T follicular helper cell (primary cell): ENCODE measurements around the gene ASAP3.

ENCODE experiments used
- DNase-seq: peaks from one replicate; pipeline ENCODE4 v3.0.0-alpha.2; 2020; ENCODE audit warnings: low read depth

ASAP3 gene

GRCh38 chr1:23449306-23449705 is 34.7 kb downstream of the ASAP3 start:
- DNase-seq, result no peak

- DNase-seq, result no peak
Measured at GRCh38 chr1:23448846-23449245, 35.1 kb downstream of the ASAP3 start.

GRCh38 chr1:23446661-23447310 is 37.2 kb downstream of the ASAP3 start:
- no peak for DNase-seq

DNA sequence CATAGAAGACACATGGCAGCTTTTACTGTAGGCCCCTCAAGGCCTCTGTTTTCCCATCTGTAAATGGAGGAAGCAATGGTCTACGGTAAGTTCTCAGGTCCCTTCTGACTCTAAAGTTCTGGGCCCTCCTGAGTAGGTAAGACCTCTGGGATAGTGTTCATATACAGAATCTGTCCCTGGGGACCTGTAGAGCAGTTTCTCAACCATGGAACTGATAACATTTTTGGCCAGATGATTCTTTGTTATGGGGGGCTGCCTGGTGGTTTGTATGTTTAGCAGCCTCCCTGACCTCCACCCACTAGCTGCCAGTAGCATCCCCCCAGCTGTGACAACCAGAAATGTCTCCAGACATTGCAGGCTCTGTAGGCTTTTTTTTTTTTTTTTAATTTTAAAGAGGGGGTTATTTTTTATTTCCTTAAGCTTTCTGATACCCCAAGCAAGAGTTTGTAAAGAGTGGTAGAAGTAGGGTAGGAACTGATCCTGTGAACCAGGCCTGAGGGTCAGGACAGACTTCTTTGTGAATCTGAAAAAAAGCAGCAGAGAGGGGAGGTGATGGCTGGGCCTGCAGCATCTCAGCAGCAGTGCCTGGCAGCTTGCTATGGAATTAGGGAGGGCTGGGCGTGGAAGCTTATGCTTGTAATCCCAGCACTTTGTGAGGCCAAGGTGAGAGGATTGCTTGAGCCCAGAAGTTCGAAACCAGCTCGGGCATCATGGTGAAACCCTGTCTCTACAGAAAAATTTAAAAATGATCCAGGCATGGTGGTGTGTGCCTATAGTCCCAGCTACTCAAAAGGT is 39.2 kb downstream of the ASAP3 start:
- no peak for DNase-seq

- DNase-seq, result no peak
Measured at GRCh38 chr1:23444104-23444533, 39.9 kb downstream of the ASAP3 start.

DNA sequence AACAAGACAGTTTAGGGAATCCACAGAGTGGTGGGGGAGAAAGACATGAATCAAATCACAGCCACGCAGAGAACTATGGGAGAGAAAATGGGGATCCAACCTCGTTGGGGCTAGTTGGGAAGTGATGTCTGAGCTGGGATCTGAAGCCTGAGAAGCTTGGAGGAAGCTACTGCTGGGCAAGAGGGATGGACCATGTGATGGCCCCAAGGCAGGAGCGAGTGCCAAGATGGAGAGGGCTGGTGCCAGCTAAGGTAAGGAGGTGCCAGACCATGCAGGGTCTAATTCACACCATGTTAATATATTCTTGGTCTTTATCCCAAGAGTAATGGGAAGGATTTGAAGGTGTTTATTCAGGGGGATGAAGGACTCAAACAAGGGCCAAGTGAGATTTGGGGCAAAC is 41.2 kb downstream of the ASAP3 start:
- no peak for DNase-seq

DNA sequence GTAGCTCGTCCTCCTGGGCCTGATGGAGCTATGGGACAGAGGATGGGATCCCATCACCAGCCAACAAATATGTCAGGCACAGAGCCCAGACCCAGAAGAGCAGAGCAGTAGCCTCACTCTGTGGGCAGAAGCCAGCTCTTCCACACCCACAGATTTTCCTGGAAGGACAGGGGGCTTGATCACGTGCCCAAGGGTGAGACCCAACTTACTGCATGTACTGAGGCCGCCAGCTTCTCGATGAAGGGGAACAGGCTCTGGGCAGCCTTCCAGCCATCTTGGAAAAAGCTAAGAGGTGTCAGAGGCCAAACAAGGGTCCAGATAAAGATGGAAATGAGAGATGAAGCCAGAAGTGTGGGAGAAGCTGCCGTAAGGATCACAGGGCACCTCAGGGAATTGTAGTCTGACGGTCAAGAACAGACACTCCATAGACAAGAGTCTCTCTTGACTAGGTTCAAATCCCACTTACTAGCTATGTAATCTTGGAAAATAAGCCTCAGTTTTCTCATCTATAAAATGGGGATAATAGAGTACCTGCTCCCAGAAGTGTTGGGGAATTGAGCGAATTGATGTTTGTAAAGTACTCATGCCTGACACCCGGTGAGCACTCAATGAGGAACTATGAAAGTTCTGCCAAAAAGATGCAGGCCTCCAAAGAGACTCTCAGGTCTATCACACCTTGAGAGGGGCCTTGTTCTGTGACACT is 42.4 kb downstream of the ASAP3 start:
- no peak for DNase-seq

GRCh38 chr1:23438545-23438944 is 45.4 kb downstream of the ASAP3 start:
- DNase-seq, result no peak

DNA sequence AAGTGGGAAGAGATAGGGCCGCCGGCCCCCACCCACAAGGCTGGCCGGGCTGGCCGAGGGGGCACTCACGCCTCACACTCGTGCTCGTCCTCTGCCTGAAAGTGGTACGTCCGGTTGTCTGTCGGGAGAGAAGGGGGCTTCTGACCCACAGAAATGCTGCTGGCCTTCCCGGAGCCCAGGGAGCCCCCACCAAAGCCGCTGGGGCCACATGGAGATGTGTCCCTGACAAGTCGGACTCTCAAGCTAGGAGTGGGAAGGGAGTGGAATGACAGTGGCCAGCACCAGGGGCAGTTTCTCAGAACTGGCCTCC is 46.7 kb downstream of the ASAP3 start:
- DNase-seq, result no peak

GRCh38 chr1:23436520-23437354 is 47.2 kb downstream of the ASAP3 start:
- DNase-seq, result peak; percentile 43

DNA sequence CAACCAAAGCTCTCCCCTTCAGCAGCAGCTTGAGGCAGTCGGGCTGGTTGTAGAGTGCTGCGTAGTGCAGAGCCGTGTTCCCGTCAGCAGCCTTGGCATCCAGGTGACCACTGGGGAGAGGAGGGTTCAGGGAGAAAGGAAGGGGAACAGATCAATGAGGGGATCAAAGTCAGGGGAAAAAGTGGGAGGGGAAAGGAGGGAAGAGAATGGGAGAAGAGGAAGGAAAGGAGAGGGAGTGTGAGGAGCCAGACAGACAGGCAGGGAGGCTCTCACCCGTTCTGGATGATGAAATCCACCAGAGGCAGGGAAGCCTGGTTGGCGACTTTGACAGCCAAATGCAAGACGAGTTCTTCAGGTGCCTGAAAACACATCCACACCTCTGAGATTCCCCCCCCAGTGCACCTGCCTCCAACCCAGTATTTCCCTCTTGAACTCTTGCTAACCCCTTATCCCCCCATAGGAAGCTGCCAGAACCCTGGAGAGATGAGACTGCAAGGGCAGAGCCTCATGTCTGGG is 49.7 kb downstream of the ASAP3 start:
- DNase-seq, result no peak

DNA sequence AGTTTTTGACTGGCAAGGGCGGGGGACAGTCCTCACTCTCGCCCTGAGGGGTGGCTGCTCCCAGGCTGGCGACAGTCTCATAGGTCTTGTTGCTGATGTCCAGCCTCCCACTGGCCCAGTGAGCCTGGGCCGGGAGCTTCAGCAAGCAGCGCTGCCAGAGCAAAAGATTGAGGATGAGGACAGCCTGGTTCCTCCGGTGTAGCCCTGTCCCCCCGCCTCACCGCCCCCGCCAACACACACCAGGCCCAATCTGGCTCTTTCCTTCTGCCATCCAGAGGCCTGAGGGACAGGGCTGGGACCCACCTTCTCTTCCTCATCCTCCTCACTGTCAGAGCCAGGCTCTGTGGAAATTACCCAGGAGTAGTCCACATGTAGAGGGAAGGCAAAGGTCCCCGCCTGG is 50.9 kb downstream of the ASAP3 start:
- no peak for DNase-seq

- no peak for DNase-seq
Measured at GRCh38 chr1:23431431-23431830, 52.5 kb downstream of the ASAP3 start.

DNA sequence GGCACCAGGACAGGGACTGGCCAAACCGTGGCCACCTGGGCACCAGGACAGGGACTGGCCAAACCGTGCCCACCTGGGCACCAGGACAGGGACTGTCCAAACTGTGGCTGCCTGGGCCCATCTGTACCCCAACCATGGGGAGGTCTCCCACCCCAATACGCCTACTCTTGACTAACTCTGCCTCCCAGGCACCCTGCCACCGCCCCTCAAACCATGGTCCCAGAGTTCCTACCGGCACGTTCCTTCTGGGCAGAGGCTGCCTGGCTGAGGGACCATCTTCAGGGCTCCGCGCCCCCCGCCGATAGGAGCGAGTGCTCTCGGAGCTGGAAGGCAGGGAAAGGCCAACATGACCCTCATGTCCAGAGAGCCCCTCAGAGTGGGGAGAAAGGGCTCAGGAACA is 53.2 kb downstream of the ASAP3 start:
- no peak for DNase-seq

- DNase-seq, result no peak
Measured at GRCh38 chr1:23428136-23428905, 55.7 kb downstream of the ASAP3 start.

DNA sequence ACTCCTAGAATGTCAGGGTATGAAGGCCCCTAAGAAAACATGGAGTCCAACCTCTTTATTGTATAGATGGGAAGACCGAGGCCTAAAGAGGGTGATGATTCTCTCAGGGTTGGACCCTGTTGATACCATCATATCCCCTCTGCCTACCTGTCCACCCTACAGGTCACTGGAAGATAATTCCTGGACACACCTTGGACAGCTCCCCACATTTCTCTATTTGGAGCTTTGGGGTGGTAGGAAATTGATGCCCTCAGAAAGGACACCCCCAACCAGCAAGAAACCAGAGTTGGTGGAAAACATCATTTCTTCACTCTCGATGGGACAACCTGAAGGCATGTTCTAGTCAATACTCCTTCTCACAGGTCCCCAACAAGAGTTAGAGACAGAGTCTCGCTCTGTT is 56.4 kb downstream of the ASAP3 start:
- no peak for DNase-seq

DNA sequence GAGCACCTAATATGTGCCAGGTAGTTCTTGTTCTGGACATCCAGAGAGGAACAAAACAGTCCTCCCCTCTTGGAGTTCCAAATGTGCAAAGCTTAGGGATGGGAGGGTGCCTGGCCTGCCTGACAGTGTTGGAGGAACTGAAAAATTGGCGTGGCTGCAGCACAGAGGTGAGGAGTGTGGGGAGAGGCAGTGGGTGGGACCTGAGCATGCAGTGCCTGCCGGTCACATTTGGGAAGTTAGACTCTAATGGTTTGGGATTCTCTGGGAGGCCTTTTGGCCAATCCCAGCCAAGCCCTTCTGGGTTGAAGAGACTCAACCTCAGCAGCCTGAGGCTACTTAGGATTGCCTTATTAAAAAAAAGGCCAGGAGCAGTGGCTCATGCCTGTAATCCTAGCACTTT is 57.2 kb downstream of the ASAP3 start:
- DNase-seq, result no peak

DNA sequence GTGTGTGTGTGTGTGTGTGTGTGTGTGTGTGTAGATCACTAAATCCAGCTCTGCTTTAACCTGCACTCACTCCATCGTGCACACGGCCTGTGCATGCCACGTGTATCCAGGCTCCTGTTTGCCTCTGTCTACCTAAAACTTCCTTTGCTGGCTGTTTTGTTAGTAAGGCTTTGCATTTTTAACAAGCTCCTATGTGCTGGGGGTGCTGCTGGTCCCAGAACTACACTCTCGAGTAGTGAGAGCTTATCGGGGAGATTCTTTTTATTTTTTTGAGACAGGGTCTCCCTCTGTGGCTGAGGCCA is 58.8 kb downstream of the ASAP3 start:
- no peak for DNase-seq

DNA sequence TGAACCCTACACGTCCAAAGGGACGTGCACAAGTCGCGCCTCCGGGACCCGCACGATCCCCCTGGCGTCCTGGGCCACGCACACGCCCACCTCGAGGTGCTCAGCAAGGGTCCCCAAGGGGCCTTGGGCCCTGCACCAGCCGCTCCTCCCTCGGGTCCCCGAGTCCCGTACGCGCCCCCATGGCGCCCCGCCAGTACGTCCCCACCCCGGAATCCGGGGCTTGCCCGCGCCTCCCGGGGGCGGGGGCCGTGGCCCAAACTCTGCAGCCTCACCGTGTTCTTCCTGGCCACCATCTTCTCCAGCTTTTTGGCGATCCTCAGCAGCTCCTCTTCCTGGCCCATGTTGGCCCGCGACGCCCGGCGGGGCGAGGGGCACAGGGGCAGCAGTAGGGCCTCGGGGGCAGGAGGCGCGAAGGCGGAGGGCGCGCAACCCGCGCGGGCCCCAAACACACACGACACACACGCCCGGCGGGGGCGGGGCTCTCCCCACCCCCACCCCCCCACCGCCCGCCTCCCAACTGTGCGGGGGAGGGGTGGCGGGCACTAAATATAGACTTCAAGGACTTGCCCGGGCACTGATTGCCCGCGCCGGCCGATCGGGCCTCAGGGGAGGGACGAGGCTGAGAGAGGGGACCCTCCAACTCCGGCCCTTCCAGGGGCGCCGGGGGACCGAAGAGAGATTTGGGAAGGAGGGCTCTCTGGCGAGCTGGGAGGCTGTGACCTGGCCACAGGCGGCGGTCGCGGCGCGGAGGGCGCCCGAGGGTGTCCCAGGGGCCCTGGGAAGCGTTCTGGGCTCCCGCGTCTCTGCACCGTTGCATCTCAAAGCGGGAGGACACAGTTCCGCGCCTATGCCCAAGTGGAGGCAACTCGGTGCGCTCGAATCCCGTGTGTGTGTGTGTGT is 59.4 kb downstream of the ASAP3 start, which contains the start of gene TCEA3:
TSS of gene TCEA3 (minus strand) at position 456 of the 900 bp plus-strand sequence. CDS start at position 341, 115 bp downstream.
- peak; percentile 10 for DNase-seq
